GM12878 (cell line): ENCODE results near the gene ANP32B. TPM values are rescaled to one million over a fixed set of nuclear protein-coding genes. Genes with fewer than 3 reads are reported as not detected.

Source experiments
- ATAC-seq: fragments of 200-7000 bp; cut with Tn5 transposase; 3 replicates; pipeline ENCODE4 v1.9.1; 2020; ENCODE audit warnings: mild to moderate bottlenecking, moderate library complexity
- Bru-seq: library from RNA; stranded (reverse); fragments of 400-500 nt; gene quantifications from one replicate; lab custom pipeline; 2021; lab: Mats Ljungman, UMichigan
- BruChase-seq, 2 experiments: library from RNA; stranded (reverse); fragments of 400-500 nt; gene quantifications; one replicate each; lab custom pipeline; 2021; lab: Mats Ljungman, UMichigan
- BruUV-seq: library from RNA; stranded (reverse); fragments of 400-500 nt; replicated peaks from 2 replicates; lab custom pipeline; 2021; lab: Mats Ljungman, UMichigan
- CTCF ChIA-PET: fragments of 300-600 bp; sonication (Branson Sonifier 250); formaldehyde crosslinking; extraction: SDS; loops from one replicate; lab custom pipeline; 2021; ENCODE audit warnings: inconsistent platforms; lab: Yijun Ruan, JAX
- POLR2A ChIA-PET: fragments of 350-600 bp; formaldehyde crosslinking; extraction: SDS; loops from one replicate; lab custom pipeline; 2021; ENCODE audit warnings: inconsistent platforms; lab: Charles Lee
- RAD21 ChIA-PET: fragments of 300-600 bp; sonication (Branson Sonifier 250); formaldehyde crosslinking; loops from one replicate; lab custom pipeline; 2023; ENCODE audit warnings: antibody characterized with exemption; ENCODE audit not compliant: unreplicated experiment; lab: Charles Lee
- SMC1A ChIA-PET: fragments of 300-600 bp; sonication (Branson Sonifier 250); formaldehyde crosslinking; loops from one replicate; lab custom pipeline; 2023; ENCODE audit not compliant: unreplicated experiment, uncharacterized antibody; lab: Charles Lee
- DNase-seq: peaks from one replicate; pipeline ENCODE4 v3.0.0-alpha.2; 2011; ENCODE audit warnings: low read depth, low spot score
- FAIRE-seq: peaks from 3 replicates; lab custom pipeline; 2011; peaks lifted over from hg19 to GRCh38; lab: Jason Lieb, UNC
- H2AFZ ChIP-seq: 2 replicates; pipeline ENCODE4 v1.6.0; 2011; ENCODE audit warnings: low read depth, low read length, control low read depth; ENCODE audit not compliant: control insufficient read depth
- H3K27ac ChIP-seq: 2 replicates; pipeline ENCODE4 v1.5.1; 2011; ENCODE audit warnings: control low read depth; ENCODE audit not compliant: control insufficient read depth, insufficient read depth
- H3K27me3 ChIP-seq, 2 experiments: replicated peaks in 1 of 2; 2 replicates each; pipeline versions ENCODE4 v1.6.0 to v1.6.1; 2011; ENCODE audit warnings: low read length in 1 of 2; ENCODE audit not compliant: control insufficient read depth in 2 of 2, insufficient read depth in 2 of 2
- H3K36me3 ChIP-seq, 2 experiments: 2 replicates each; pipeline ENCODE4 v1.5.1; 2011; ENCODE audit warnings: low read length in 1 of 2; ENCODE audit not compliant: control insufficient read depth in 2 of 2, insufficient read depth in 2 of 2
- H3K4me1 ChIP-seq: 2 replicates; pipeline ENCODE4 v1.6.1; 2011; ENCODE audit warnings: mild to moderate bottlenecking, low read length, moderate library complexity, mixed read lengths; ENCODE audit not compliant: control insufficient read depth, insufficient read depth
- H3K4me2 ChIP-seq: 2 replicates; pipeline ENCODE4 v1.6.0; 2011; ENCODE audit warnings: control low read depth; ENCODE audit not compliant: control insufficient read depth, insufficient read depth
- H3K4me3 ChIP-seq: fragments of 200-600 bp; sonication (generic); 2 replicates; pipeline ENCODE4 v1.5.1; 2016
- H3K79me2 ChIP-seq: 2 replicates; pipeline ENCODE4 v1.6.0; 2011; ENCODE audit warnings: low read length; ENCODE audit not compliant: control insufficient read depth, insufficient read depth
- H3K9ac ChIP-seq: 2 replicates; pipeline ENCODE4 v1.8.0; 2011; ENCODE audit warnings: low read length, control low read depth, mixed read lengths; ENCODE audit not compliant: control insufficient read depth, insufficient read depth
- H3K9me3 ChIP-seq: replicated peaks from 3 replicates; pipeline ENCODE4 v1.5.1; 2011; ENCODE audit warnings: mild to moderate bottlenecking, low read length; ENCODE audit not compliant: control insufficient read depth, insufficient read depth
- H4K20me1 ChIP-seq: 2 replicates; pipeline ENCODE4 v1.6.0; 2011; ENCODE audit not compliant: control insufficient read depth, insufficient read depth
- BACH1 ChIP-seq: fragments of 450-650 bp; IDR thresholded peaks from 2 replicates; pipeline ENCODE4 v1.6.1; 2017; ENCODE audit warnings: mild to moderate bottlenecking, borderline replicate concordance
- FOXM1 ChIP-seq: IDR thresholded peaks from 2 replicates; pipeline ENCODE4 v1.6.1; 2012; ENCODE audit warnings: low read depth, mild to moderate bottlenecking, inconsistent platforms, low read length, moderate library complexity
- MEF2B ChIP-seq: fragments of 450-650 bp; IDR thresholded peaks from 2 replicates; pipeline ENCODE4 v1.6.1; 2018; ENCODE audit warnings: mild to moderate bottlenecking, moderate library complexity; ENCODE audit not compliant: partially characterized antibody, poor library complexity, severe bottlenecking
- RB1 ChIP-seq: fragments of 450-650 bp; formaldehyde crosslinking; IDR thresholded peaks from 2 replicates; pipeline ENCODE4 v1.6.1; 2017; ENCODE audit warnings: mild to moderate bottlenecking, borderline replicate concordance
- RUNX3 ChIP-seq: IDR thresholded peaks from 2 replicates; pipeline ENCODE4 v1.6.1; 2012; ENCODE audit warnings: low read length, inconsistent platforms
- SIX5 ChIP-seq: IDR thresholded peaks from 2 replicates; pipeline ENCODE4 v1.6.1; 2011; ENCODE audit warnings: mild to moderate bottlenecking, low read depth, low read length, moderate library complexity; ENCODE audit not compliant: severe bottlenecking
- SPI1 ChIP-seq: IDR thresholded peaks from 2 replicates; pipeline ENCODE4 v1.6.1; 2011; ENCODE audit warnings: low read depth, mild to moderate bottlenecking, low read length, moderate library complexity, borderline replicate concordance; ENCODE audit not compliant: insufficient read depth
- ZBTB33 ChIP-seq: fragments of 450-650 bp; IDR thresholded peaks from 2 replicates; pipeline ENCODE4 v1.6.1; 2017; ENCODE audit warnings: mild to moderate bottlenecking
- ZNF384 ChIP-seq: IDR thresholded peaks from 2 replicates; pipeline ENCODE4 v1.6.1; 2012; ENCODE audit warnings: low read depth, mild to moderate bottlenecking, low read length, improper control_type of control experiment, borderline replicate concordance
- ZNF687 ChIP-seq: fragments of 450-650 bp; IDR thresholded peaks from 2 replicates; pipeline ENCODE4 v1.6.1; 2017; ENCODE audit warnings: mild to moderate bottlenecking, moderate library complexity
- WGBS: methylation state at CpG from one replicate; pipeline ENCODE4 v1.1.6; 2016; ENCODE audit warnings: low lambda C conversion rate; ENCODE audit not compliant: insufficient replicate concordance, insufficient coverage; ENCODE audit errors: missing lambda C conversion rate; 5-methylcytosine and 5-hydroxymethylcytosine counted together
- in situ Hi-C: fragments of 300-500 bp; cut with MboI; formaldehyde crosslinking; loops from 9 replicates; pipeline ENCODE4 v1.14.3; 2018; ENCODE audit warnings: mixed read lengths
- intact Hi-C: fragments of 100-400 bp; cut with micrococcal nuclease; formaldehyde crosslinking; loops from one replicate; pipeline ENCODE4 v1.14.2; 2022; ENCODE audit not compliant: unreplicated experiment
- long read RNA-seq, 2 experiments: library from polyadenylated mRNA; unstranded; transcript quantifications; one replicate each; pipeline ENCODE4 v2.0.0, GENCODE V29; 2019 to 2020
- polyA minus RNA-seq, 3 experiments: library from RNA; depleted of rRNA, polyadenylated mRNA; stranded (reverse); fragments of >200 nt; gene quantifications; 2 replicates each; pipeline ENCODE4 v1.2.3, GENCODE V29; 2011
- polyA plus RNA-seq, 11 experiments: library from polyadenylated mRNA; depleted of rRNA in 4 of 11; unstranded in 6 of 11; stranded (reverse) in 5 of 11; fragments of >200 nt; fragmentation: Nextera tagmentation in 4 of 11; fragmentation: Illumina TruSeq in 1 of 11; extraction: Ambion mirVana in 4 of 11; extraction: Trizol in 1 of 11; gene quantifications; 1 replicate in 1 of 11; 2 replicates in 10 of 11; pipeline versions ENCODE4 v1.2.1 to v1.2.3, GENCODE V29; 2011 to 2016; ENCODE audit warnings: inconsistent platforms in 2 of 11, missing spikeins in 2 of 11, low read depth in 1 of 11
- total RNA-seq, 4 experiments: library from RNA; depleted of rRNA in 3 of 4; stranded (reverse); fragments of >200 nt in 3 of 4; fragmentation: Illumina TruSeq in 1 of 4; extraction: Trizol in 1 of 4; gene quantifications; 2 replicates each; pipeline versions ENCODE4 v1.2.1 to v1.2.3, GENCODE V29; 2013 to 2021

ANP32B gene
- 19.4 and 27.4 TPM in 2 replicates for total RNA-seq (2013; cell fraction: nucleolus; rRNA removed)
- total RNA-seq (2014; rRNA removed) (20.4 and 24.5 TPM in 2 replicates), total RNA-seq (2014; rRNA removed; fragmentation: Illumina TruSeq; extraction: Trizol) (34.4 and 41.8 TPM in 2 replicates), total RNA-seq (2021) (239 and 244 TPM in 2 replicates), polyA plus RNA-seq (2011; rRNA removed) (79.8 and 96.4 TPM in 2 replicates), polyA plus RNA-seq (2014; fragmentation: Illumina TruSeq; extraction: Trizol) (419 and 544 TPM in 2 replicates), polyA plus RNA-seq (2014; fragmentation: Nextera tagmentation; extraction: Ambion mirVana) (100 to 1,000 TPM in 1 of 2 experiments, 10 to 100 TPM in 1; 85.9 to 204 TPM), polyA plus RNA-seq (2014; rRNA removed) (138 and 143 TPM in 2 replicates), polyA plus RNA-seq (2016; fragmentation: Nextera tagmentation; extraction: Ambion mirVana) (100 to 1,000 TPM; 272 to 284 TPM), polyA minus RNA-seq (2011; rRNA and poly(A)+ RNA removed) (28.0 and 32.2 TPM in 2 replicates), Bru-seq, nascent RNA (percentile 96 among the genes with signal in this experiment), BruChase-seq, experiment 1, labeled RNA remaining after a 6-hour chase (percentile 93 among the genes with signal in this experiment), BruChase-seq, experiment 2, labeled RNA remaining after a 2-hour chase (percentile 90 among the genes with signal in this experiment)
- 190 TPM for polyA plus RNA-seq (2011; ENCODE audit: low read depth)
- 27.8 and 36.5 TPM in 2 replicates for polyA plus RNA-seq (2011; cell fraction: cytosol; rRNA removed)
- polyA plus RNA-seq (2011; cell fraction: nucleus; rRNA removed): 28.7 and 45.7 TPM in 2 replicates
- polyA plus RNA-seq (2012): 332 and 355 TPM in 2 replicates
- polyA minus RNA-seq (2011; cell fraction: cytosol; rRNA and poly(A)+ RNA removed): 41.0 and 41.8 TPM in 2 replicates
- polyA minus RNA-seq (2011; cell fraction: nucleus; rRNA and poly(A)+ RNA removed): 16.4 and 40.0 TPM in 2 replicates
- long read RNA-seq, experiment 1, transcript ANP32B-201 (7 exons, 1,463 nt): major isoform, 312 of 369 reads
- long read RNA-seq, experiment 1, partial matches to known transcripts: 21 of 369 reads
- long read RNA-seq, experiment 1, other reads (novel, unspliced or antisense): 36 of 369 reads
- long read RNA-seq, experiment 2, transcript ANP32B-201 (7 exons, 1,463 nt): major isoform, 133 of 177 reads
- long read RNA-seq, experiment 2, partial matches to known transcripts: 33 of 177 reads
- long read RNA-seq, experiment 2, other reads (novel, unspliced or antisense): 11 of 177 reads

- POLR2A ChIA-PET: interaction anchor here (0.6 to 2.0 kb wide), 7 partner anchors 8 to 121 kb away, joined by 3 to 7 read pairs (median 3); partner anchors contain the start of genes NANS and TRMO
- Histone ChIP-seq H3K36me3 (no peaks in the 10 kb centered on the region), H3K27me3 (no peaks in the 10 kb centered on the region), H3K9ac (peak within 1 kb of the TSS; percentile 99), H3K4me3 (peak within 1 kb of the TSS; percentile 90), H3K79me2 (peaks cover 56% of the 10 kb centered on the region), H3K4me2 (peak within 1 kb of the TSS; percentile 77), H3K4me1 (peaks cover 18% of the 10 kb centered on the region), H2AFZ (peak within 1 kb of the TSS; percentile 92), H4K20me1 (no peaks in the 10 kb centered on the region), H3K27ac (peak within 1 kb of the TSS; percentile 99), H3K9me3 (no peaks in the 10 kb centered on the region)
- RAD21 ChIA-PET: interaction anchor here (0.7 to 1.8 kb wide), 4 partner anchors 51 to 345 kb away, joined by 3 to 9 read pairs (median 7); partner anchors contain the start of gene TRMO
- FAIRE-seq (peak; percentile 75), DNase-seq (peak; percentile 44), ATAC-seq (peak; percentile 88)
- WGBS: 1% methylated on average over 73 of the region's 105 CpGs
- TSS peak; percentile 84 for BruUV-seq
- CTCF ChIA-PET: interaction anchor here (0.6 to 3.6 kb wide), 9 partner anchors 11 to 274 kb away, joined by 3 to 26 read pairs (median 3); partner anchors contain the start of genes TBC1D2 and TRMO
- SMC1A ChIA-PET: interaction anchor here (0.6 to 1.1 kb wide), 8 partner anchors 10 to 396 kb away, joined by 3 to 5 read pairs (median 3); no protein-coding TSS in a partner anchor
- intact Hi-C loops (loop anchor here (2.0 kb wide), 2 partner anchors 52 to 60 kb away; partner anchors contain the start of gene TRMO), in situ Hi-C loops (no loop called here)
- TF ChIP-seq RUNX3 (peak; percentile 25), SIX5 (no peak), ZNF384 (no peak), SPI1 (peak; percentile 70), BACH1 (no peak; the same call in none of the 2 replicates), ZBTB33 (no peak), ZNF687 (peak; percentile 80), FOXM1 (no peak), RB1 (peak; percentile 24; the same call in 1 of the 2 replicates), MEF2B (peak; percentile 35)
These were observed at the start of gene ANP32B for GRCh38 chr9:97982683-97983588. Gene ANP32B (plus strand): TSS chr9:97983341. CDS start chr9:97983556, 215 bp downstream.
